Stomach (tissue), 4 donors: ENCODE data around the gene LGALS12.

Experiments
- POLR2A ChIP-seq, 4 donors: fragments of 450-650 bp; IDR thresholded peaks; one replicate each; pipeline ENCODE4 v1.6.1; 2016; ENCODE audit warnings: antibody characterized with exemption in 4 of 4, control low read depth in 2 of 4, mild to moderate bottlenecking in 1 of 4, moderate library complexity in 1 of 4
- POLR2AphosphoS5 ChIP-seq, 3 donors: sonication (generic); formaldehyde crosslinking; IDR thresholded peaks; one replicate each; pipeline ENCODE4 v1.6.1; 2016; ENCODE audit warnings: antibody characterized with exemption in 3 of 3

GRCh38 chr11:63470311-63470710, 35.6 kb upstream of the LGALS12 start:
- TF ChIP-seq POLR2A (IDR thresholded peaks at IDR 0.05) (no peak), POLR2AphosphoS5 (IDR thresholded peaks at IDR 0.05) (no peak)
